Kidney epithelial cell (primary cell): ENCODE results near the gene ADCY2. TPM values are rescaled to one million over a fixed set of nuclear protein-coding genes. Genes with fewer than 3 reads are reported as not detected.

Source experiments
- DNase-seq: peaks from one replicate; pipeline ENCODE4 v3.0.0-alpha.2; 2010; ENCODE audit warnings: low read depth
- H3K27me3 ChIP-seq: 2 replicates; pipeline ENCODE4 v1.6.0; 2011; ENCODE audit warnings: low read length; ENCODE audit not compliant: control insufficient read depth, insufficient read depth
- H3K36me3 ChIP-seq: 2 replicates; pipeline ENCODE4 v1.5.1; 2011; ENCODE audit warnings: low read length; ENCODE audit not compliant: control insufficient read depth, insufficient read depth
- H3K4me3 ChIP-seq: 2 replicates; pipeline ENCODE4 v1.5.1; 2011; ENCODE audit warnings: low read depth, mild to moderate bottlenecking, control low read depth, low read length
- total RNA-seq: library from RNA; depleted of rRNA; stranded (reverse); fragments of >200 nt; gene quantifications from 2 replicates; pipeline ENCODE4 v1.2.3, GENCODE V29; 2015
- TF ChIP-seq, protein P1 (sequence below): IDR thresholded peaks from 2 replicates; pipeline ENCODE4 v1.5.1; 2011; ENCODE audit warnings: mild to moderate bottlenecking, moderate library complexity, low read length, control low read depth, inconsistent platforms; ENCODE audit not compliant: insufficient read depth, poor library complexity, severe bottlenecking

Gene ADCY2
- total RNA-seq, 1 donor from 2014 or later = 0.25 TPM

DNA sequence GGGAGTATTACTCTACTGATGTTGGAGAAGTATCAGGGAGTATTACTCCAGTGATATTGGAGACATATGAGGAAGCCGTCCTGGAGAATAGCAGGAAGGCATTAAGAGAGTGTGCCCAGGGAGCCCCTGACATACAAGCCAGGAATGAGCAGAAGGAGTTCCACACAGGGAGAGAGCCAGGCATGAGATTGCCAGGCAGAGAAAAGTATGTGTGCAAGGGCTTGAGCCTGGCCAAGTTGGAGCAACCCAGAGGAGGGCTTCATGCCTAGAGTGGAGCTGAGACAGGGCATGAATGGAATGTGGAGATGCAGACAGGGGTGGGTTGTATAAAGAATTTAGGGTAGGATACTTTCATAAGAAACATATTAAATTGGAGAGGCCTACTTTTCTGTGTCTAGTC lies 213.8 kb downstream of the ADCY2 start:
- Histone ChIP-seq H3K27me3 (no peaks in the 10 kb centered on the region), H3K4me3 (no peak overlapping the region), H3K36me3 (no peaks in the 10 kb centered on the region)
- DNase-seq = no peak
- TF ChIP-seq, protein P1, sequence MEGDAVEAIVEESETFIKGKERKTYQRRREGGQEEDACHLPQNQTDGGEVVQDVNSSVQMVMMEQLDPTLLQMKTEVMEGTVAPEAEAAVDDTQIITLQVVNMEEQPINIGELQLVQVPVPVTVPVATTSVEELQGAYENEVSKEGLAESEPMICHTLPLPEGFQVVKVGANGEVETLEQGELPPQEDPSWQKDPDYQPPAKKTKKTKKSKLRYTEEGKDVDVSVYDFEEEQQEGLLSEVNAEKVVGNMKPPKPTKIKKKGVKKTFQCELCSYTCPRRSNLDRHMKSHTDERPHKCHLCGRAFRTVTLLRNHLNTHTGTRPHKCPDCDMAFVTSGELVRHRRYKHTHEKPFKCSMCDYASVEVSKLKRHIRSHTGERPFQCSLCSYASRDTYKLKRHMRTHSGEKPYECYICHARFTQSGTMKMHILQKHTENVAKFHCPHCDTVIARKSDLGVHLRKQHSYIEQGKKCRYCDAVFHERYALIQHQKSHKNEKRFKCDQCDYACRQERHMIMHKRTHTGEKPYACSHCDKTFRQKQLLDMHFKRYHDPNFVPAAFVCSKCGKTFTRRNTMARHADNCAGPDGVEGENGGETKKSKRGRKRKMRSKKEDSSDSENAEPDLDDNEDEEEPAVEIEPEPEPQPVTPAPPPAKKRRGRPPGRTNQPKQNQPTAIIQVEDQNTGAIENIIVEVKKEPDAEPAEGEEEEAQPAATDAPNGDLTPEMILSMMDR = no peak

DNA sequence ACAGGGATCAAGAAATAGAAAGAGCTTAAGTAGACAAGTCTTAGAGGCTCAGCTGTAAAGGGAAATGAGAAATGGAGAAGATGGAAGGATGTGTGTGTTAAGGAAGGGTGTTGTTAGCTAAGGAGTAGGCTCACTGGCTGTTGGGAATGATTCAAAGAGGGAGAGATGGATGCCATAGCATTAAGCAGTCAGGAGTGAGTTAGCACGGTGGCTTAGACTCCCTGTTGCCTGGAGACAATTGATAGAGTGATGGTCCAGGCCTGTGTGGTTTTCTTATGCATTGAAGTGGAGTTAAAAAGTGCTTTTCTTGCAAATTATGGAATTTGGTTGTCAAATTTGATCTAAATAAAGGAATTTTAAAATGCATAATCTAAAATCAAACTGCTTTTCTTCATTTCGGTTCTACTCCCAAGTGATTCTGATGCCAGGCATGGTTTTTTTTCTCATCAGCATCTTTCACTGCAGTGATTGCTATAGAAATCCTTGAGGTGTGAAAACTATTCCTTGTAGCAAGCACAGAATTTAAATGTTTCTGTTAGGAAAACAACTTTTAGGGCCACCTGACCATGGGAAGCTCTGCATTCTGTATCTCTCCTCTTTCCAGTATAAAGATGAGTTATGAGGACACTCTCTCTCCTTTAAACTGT lies 214.7 kb downstream of the ADCY2 start:
- TF ChIP-seq, protein P1 = no peak

DNA sequence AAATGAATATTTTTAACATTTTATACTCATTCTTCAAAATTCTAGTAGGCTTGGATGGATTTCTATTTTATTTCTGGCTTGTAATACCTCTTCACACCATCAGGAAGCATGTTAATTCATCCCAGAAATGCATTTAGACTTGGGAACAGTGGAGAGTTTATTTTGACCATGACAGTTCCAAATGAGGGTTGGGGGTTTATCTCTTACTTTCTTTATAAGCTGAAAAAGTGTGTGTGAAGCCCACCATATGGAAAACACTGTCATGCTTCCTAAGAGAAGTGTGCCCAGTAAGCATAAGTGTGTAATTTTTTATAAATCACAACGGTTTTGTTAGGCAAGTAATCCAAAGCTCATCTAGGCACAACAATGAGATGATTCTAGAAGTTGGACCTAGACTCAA lies 215.6 kb downstream of the ADCY2 start:
- TF ChIP-seq, protein P1 = no peak
- Histone ChIP-seq H3K4me3 (no peak overlapping the region), H3K36me3 (no peaks in the 10 kb centered on the region), H3K27me3 (no peaks in the 10 kb centered on the region)
- DNase-seq = no peak

More for the DNA sequence above, 214.7 kb downstream of the ADCY2 start:
- no peaks in the 10 kb centered on the region for H3K27me3 ChIP-seq
- no peak for DNase-seq
- no peak overlapping the region for H3K4me3 ChIP-seq
- H3K36me3 ChIP-seq = no peaks in the 10 kb centered on the region

DNA sequence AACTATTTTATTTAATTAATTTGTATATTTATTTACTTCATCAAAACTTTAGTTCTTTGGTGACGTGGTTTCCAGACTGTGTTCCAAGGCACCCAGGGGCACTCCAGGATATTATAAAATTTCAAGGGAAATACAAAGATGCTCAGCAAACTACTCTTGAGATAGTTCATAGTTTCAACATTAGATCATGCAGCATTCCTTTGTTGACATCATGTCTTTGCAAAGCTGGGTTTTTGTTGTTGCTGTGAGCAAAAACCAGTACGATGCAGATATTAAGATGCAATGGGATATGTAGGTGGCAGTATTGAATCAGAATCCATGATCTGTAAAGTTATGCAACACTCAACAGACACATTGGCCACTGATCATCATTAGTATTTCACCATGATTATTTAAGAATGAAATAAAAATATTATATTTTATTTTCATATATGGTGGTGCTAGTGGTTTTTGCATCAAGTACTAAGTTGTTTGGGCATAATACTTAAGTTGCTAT lies 219.7 kb downstream of the ADCY2 start:
- H3K27me3 ChIP-seq = no peaks in the 10 kb centered on the region
- no peak overlapping the region for H3K4me3 ChIP-seq
- TF ChIP-seq, protein P1 = no peak
- DNase-seq = no peak
- H3K36me3 ChIP-seq = no peaks in the 10 kb centered on the region

DNA sequence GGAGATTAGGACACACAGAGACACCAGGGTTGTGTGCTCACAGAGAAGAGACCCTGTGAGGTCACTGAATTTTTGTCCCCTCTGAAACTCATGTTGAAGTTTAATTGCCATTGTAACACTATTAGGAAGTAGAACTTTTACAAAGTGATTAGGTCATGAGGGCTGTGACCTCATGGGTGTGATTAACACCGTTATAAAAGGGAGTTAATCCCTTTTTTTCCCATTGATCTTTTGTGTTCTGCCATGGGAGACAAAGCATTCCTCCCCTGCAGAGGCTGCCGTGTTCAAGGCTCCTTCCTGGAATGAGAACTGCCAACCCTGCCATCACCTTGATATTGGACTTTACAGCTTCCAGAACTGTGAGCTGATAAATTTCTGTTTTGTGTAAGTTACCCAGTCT lies 221.0 kb downstream of the ADCY2 start:
- Histone ChIP-seq H3K4me3 (no peak overlapping the region), H3K36me3 (no peaks in the 10 kb centered on the region), H3K27me3 (no peaks in the 10 kb centered on the region)
- DNase-seq = no peak
- TF ChIP-seq, protein P1 = no peak

DNA sequence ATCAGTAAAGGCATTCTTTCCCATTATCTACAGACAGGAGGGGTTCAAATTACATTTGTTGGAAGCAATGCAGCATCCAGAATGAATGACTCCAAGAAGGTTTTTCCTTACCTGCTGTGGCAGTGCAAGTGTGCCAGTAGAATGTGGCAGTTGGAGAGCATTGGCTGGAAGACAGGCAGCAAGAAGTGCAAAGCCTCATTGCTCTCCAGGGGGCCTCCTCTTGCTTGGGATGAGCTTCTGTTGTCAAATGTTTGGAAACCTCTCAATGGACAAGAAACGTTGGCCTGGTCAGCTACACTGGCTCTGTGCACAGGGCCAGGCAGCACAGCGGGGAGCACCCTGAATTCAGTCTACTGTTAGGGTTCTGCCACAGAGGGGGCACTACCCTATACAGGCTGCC lies 226.6 kb downstream of the ADCY2 start:
- Histone ChIP-seq H3K36me3 (no peaks in the 10 kb centered on the region), H3K4me3 (no peak overlapping the region), H3K27me3 (no peaks in the 10 kb centered on the region)
- DNase-seq = no peak
- TF ChIP-seq, protein P1 = no peak
